Stomach (tissue), 9 donors: ENCODE measurements around the gene GAMT. TPM values are rescaled to one million over a fixed set of nuclear protein-coding genes. Genes with fewer than 3 reads are reported as not detected.
A peak's percentile ranks its signal among the peaks of the same experiment; 100 is the strongest.

Source experiments
- DNase-seq, 2 donors: peaks; one replicate each; pipeline versions ENCODE4 v3.0.0 to v3.0.0-alpha.2; 2013 to 2019
- H3K27ac ChIP-seq, 5 donors: fragments of 200-600 bp in 4 of 5; sonication (generic) in 4 of 5; one replicate each; pipeline ENCODE4 v1.5.1; 2013 to 2019; ENCODE audit warnings: mild to moderate bottlenecking in 1 of 5, moderate library complexity in 1 of 5
- H3K27me3 ChIP-seq, 3 donors: fragments of 200-600 bp; sonication (generic); one replicate each; pipeline ENCODE4 v1.5.1; 2017 to 2019; ENCODE audit warnings: mixed run types in 1 of 3
- H3K36me3 ChIP-seq, 4 donors: fragments of 200-600 bp; sonication (generic); 1 replicate in 3 of 4; 2 replicates in 1 of 4; pipeline ENCODE4 v1.5.1; 2016 to 2019
- H3K4me1 ChIP-seq, 4 donors: fragments of 200-600 bp; sonication (generic); one replicate each; pipeline ENCODE4 v1.5.1; 2016 to 2019
- H3K4me3 ChIP-seq, 4 donors: fragments of 200-600 bp; sonication (generic) in 3 of 4; one replicate each; pipeline ENCODE4 v1.5.1; 2016 to 2019; ENCODE audit warnings: mild to moderate bottlenecking in 1 of 4
- H3K9me3 ChIP-seq, 4 donors: fragments of 200-600 bp; sonication (generic); one replicate each; pipeline ENCODE4 v1.5.1; 2016 to 2019
- EP300 ChIP-seq: sonication (generic); formaldehyde crosslinking; IDR thresholded peaks from one replicate; pipeline ENCODE4 v1.6.1; 2017; ENCODE audit warnings: antibody characterized with exemption
- POLR2A ChIP-seq, 4 donors: fragments of 450-650 bp; IDR thresholded peaks; one replicate each; pipeline ENCODE4 v1.6.1; 2016; ENCODE audit warnings: antibody characterized with exemption in 4 of 4, control low read depth in 2 of 4, mild to moderate bottlenecking in 1 of 4, moderate library complexity in 1 of 4
- POLR2AphosphoS5 ChIP-seq, 3 donors: sonication (generic); formaldehyde crosslinking; IDR thresholded peaks; one replicate each; pipeline ENCODE4 v1.6.1; 2016; ENCODE audit warnings: antibody characterized with exemption in 3 of 3
- WGBS, 5 donors: extraction: QIAGEN DNeasy Blood & Tissue Kit in 3 of 5; methylation state at CpG; one replicate each; pipeline versions ENCODE4 v1.1.5 to v1.1.7; 2013 to 2018; 5-methylcytosine and 5-hydroxymethylcytosine counted together
- intact Hi-C: fragments of 100-400 bp; cut with DNase I; formaldehyde crosslinking; loops from one replicate; pipeline ENCODE4 v1.15.1; 2023; ENCODE audit warnings: low total_unique reads
- polyA plus RNA-seq, 3 donors: library from polyadenylated mRNA; stranded (reverse); fragments of 200-250 nt; gene quantifications; one replicate each; pipeline ENCODE4 v1.2.3, GENCODE V29; 2013
- total RNA-seq, 5 donors: library from RNA; depleted of rRNA; stranded (reverse); fragments of >200 nt; gene quantifications; one replicate each; pipeline versions ENCODE4 v1.1.0 to v1.2.3, GENCODE V29; 2014 to 2016
- TF ChIP-seq, protein P1 (sequence below), 7 experiments: fragments of 450-650 bp in 4 of 7; fragments of 200-600 bp in 3 of 7; sonication (generic) in 3 of 7; IDR thresholded peaks; one replicate each; pipeline ENCODE4 v1.5.1; 2016 to 2019; ENCODE audit warnings: antibody characterized with exemption in 7 of 7, control low read depth in 2 of 7, mild to moderate bottlenecking in 1 of 7
- donor health status: healthy with polysubstance abuse.
- donor health status: Bipolar disorder and iron deficiency.
- donor health status: healthy.

Gene GAMT
- total and polyA plus RNA-seq, 8 donors = 2.6 to 102 (median 21.2) TPM; not detected in 2

DNA sequence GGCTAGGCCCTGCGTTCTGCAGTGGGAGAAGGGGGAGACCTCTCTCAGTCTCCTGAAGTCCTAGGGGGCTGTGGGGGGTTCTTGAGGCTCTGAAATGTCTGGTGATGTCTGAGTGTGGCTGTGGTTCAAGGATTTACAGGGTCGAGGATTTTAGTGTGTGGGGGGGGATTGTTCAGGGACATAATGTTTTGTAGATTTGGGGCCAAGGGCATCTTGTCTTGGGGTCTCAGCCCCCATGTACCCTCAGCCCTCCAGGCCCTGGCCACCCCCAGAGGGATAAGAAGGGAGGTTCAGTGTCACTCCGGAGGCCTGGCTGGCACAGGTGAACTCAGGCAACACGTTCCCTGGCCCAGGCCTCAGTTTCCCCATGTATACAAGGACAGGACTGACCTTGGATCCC lies 46.2 kb upstream of the GAMT start:
- Histone ChIP-seq H3K4me1 (peaks cover 22 to 42% (median 35%) of the 10 kb centered on the region in 4 donors), H3K27me3 (peaks cover 49 to 75% (median 70%) of the 10 kb centered on the region in 3 donors), H3K4me3 (no peak overlapping the region), H3K9me3 (no peaks in the 10 kb centered on the region), H3K27ac (no peak overlapping the region), H3K36me3 (peaks cover 2 to 9% (median 8%) of the 10 kb centered on the region in 4 donors)
- 7 to 29% (median 18%) methylated on average over 2 to 4 of the region's 4 CpGs for WGBS, 5 donors
- intact Hi-C loops = no loop called here
- no peak for DNase-seq
- no peak for TF ChIP-seq EP300
- no peak for TF ChIP-seq POLR2A (IDR thresholded peaks at IDR 0.05)
- TF ChIP-seq POLR2AphosphoS5 (IDR thresholded peaks at IDR 0.05) = no peak
- TF ChIP-seq, protein P1, sequence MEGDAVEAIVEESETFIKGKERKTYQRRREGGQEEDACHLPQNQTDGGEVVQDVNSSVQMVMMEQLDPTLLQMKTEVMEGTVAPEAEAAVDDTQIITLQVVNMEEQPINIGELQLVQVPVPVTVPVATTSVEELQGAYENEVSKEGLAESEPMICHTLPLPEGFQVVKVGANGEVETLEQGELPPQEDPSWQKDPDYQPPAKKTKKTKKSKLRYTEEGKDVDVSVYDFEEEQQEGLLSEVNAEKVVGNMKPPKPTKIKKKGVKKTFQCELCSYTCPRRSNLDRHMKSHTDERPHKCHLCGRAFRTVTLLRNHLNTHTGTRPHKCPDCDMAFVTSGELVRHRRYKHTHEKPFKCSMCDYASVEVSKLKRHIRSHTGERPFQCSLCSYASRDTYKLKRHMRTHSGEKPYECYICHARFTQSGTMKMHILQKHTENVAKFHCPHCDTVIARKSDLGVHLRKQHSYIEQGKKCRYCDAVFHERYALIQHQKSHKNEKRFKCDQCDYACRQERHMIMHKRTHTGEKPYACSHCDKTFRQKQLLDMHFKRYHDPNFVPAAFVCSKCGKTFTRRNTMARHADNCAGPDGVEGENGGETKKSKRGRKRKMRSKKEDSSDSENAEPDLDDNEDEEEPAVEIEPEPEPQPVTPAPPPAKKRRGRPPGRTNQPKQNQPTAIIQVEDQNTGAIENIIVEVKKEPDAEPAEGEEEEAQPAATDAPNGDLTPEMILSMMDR (IDR thresholded peaks at IDR 0.05) = no peak

DNA sequence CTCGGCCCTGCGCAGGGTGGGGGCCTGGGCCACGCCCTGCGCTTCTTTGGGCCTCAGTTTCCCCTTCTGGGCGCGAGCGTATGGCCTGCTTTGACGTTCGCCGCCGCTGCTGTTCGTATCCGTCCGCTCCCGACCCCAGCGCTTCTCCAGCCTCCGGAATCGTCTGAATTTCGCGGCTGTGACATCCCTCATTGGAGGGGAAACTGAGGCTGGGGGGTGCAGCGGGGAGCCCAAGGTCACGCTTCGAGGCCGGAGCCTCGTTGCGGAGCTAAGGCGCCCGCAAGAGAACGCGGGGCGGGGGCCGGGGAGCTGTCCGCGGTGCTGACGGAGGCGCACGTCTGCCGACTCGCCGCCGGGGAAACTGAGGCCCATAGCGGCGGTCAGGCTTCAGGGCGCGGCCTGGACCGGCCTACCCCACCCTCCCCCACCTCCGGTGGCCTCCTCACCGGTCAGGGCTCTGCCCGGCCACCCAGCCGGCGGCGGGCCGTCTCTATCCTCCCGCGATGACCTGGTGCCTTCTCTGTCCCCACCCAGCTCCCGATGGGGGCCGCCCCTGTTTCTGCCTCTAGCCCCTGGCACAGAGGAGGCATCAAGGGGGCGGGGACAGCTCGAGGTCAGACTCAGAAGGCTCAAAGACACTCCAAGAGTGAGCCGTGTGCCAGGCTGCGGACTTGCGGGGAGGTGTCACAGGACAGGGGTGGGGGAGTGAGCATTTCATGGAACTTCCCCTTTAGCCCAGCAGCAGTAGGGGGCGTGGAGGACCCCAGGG lies 45.6 kb upstream of the GAMT start:
- 3 to 11% (median 5%) methylated on average over 20 to 63 of the region's 63 CpGs for WGBS, 5 donors
- intact Hi-C loops = no loop called here
- peaks cover 43 to 69% (median 64%) of the 10 kb centered on the region in 3 donors for H3K27me3 ChIP-seq

DNA sequence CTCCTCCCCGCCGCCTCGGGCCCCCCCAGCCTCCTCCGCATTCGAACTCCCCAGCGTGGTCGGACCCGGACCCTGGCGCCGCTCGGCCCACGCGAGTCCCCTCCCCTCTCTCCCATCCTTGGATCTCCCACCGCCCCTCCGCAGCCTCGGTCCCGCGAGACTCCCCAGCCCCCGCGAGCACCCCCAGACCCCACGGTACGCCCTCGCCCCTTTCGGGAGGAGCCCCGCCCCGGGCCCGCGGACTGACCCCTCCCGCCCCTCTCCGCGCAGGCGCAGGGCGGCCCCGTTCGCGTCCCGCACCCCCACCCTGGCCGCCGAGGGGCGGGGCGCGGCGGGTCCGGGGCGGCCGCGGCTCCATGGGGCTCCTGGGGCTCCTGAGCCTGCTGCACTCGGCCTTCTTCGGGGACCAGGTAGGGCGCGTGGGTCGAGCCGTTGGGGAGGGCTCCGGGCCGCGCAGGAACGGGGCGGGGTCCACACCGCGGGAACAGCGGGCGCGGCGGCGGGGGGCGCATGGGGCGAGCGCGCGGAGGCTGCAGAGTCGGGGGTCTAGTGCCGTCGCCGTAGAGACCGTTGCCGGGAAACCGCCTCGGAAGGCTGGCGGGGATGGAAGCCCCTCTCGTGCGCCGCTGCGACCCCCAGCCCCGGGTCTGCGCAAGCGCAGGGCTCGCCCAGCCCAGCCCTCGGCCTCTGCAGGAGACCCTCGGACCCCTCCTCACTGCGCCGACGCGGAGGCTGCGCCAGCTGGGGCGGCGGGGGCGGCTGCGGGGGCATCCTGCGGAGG lies 44.8 kb upstream of the GAMT start:
- Histone ChIP-seq H3K36me3 (peaks cover 14 to 23% (median 22%) of the 10 kb centered on the region in 4 donors), H3K9me3 (no peaks in the 10 kb centered on the region), H3K27ac (no peak overlapping the region), H3K4me3 (peak overlapping the region; percentile 32 to 54 (median 34)), H3K4me1 (peaks cover 22 to 46% (median 34%) of the 10 kb centered on the region in 4 donors), H3K27me3 (peaks cover 36 to 61% (median 57%) of the 10 kb centered on the region in 3 donors)
- WGBS, 5 donors = 0 to 2% (median 2%) methylated on average over 9 to 99 of the region's 99 CpGs
- intact Hi-C loops = no loop called here
- no peak for TF ChIP-seq POLR2AphosphoS5 (IDR thresholded peaks at IDR 0.05)
- TF ChIP-seq POLR2A (IDR thresholded peaks at IDR 0.05) = no peak
- no peak for TF ChIP-seq EP300
- TF ChIP-seq, protein P1 (IDR thresholded peaks at IDR 0.05) = no peak
- peak in 1 of 2 donors; percentile 79 for DNase-seq

More for the DNA sequence above, 45.6 kb upstream of the GAMT start:
- peaks cover 22 to 42% (median 34%) of the 10 kb centered on the region in 4 donors for H3K4me1 ChIP-seq
- TF ChIP-seq POLR2AphosphoS5 (IDR thresholded peaks at IDR 0.05) (no peak), POLR2A (IDR thresholded peaks at IDR 0.05) (no peak), EP300 (no peak)
- TF ChIP-seq, protein P1 (IDR thresholded peaks at IDR 0.05) = no peak
- no peak overlapping the region for H3K27ac ChIP-seq
- H3K9me3 ChIP-seq = no peaks in the 10 kb centered on the region
- peaks cover 8 to 15% (median 14%) of the 10 kb centered on the region in 4 donors for H3K36me3 ChIP-seq
- DNase-seq = peak in 1 of 2 donors; percentile 72
- H3K4me3 ChIP-seq = peak overlapping the region in 3 of 4 donors; percentile 32 to 54 (median 36)
